MCF 10A (cell line): ENCODE results near the gene MBTPS2. TPM values are rescaled to one million over a fixed set of nuclear protein-coding genes. Genes with fewer than 3 reads are reported as not detected.

ENCODE experiments used
- BruUV-seq: library from RNA; stranded (reverse); fragments of 400-500 nt; replicated peaks from 2 replicates; lab custom pipeline; 2021; lab: Mats Ljungman, UMichigan
- CTCF ChIA-PET: fragments of 300-600 bp; sonication (Branson Sonifier 250); formaldehyde crosslinking; extraction: SDS; loops from one replicate; lab custom pipeline; 2021; ENCODE audit warnings: antibody characterized with exemption, inconsistent platforms; lab: Yijun Ruan, JAX
- POLR2A ChIA-PET: fragments of 300-600, 350-650 bp; sonication (Branson Sonifier 250); formaldehyde crosslinking; extraction: SDS; loops from one replicate; lab custom pipeline; 2020; ENCODE audit warnings: antibody characterized with exemption, inconsistent platforms; lab: Yijun Ruan, JAX
- DNase-seq: peaks from one replicate; pipeline ENCODE4 v3.0.0-alpha.2; 2018; ENCODE audit not compliant: unreplicated experiment
- H3K27ac Mint-ChIP-seq: one replicate; pipeline ENCODE4 v1.8.0; 2022; ENCODE audit warnings: mild to moderate bottlenecking, low read depth, mixed read lengths; ENCODE audit not compliant: unreplicated experiment
- H3K27me3 Mint-ChIP-seq: one replicate; pipeline ENCODE4 v1.8.0; 2022; ENCODE audit warnings: mixed read lengths; ENCODE audit not compliant: insufficient read depth, unreplicated experiment
- H3K36me3 Mint-ChIP-seq: one replicate; pipeline ENCODE4 v1.8.0; 2022; ENCODE audit warnings: mild to moderate bottlenecking, moderate library complexity, mixed read lengths; ENCODE audit not compliant: insufficient read depth, unreplicated experiment
- H3K4me1 Mint-ChIP-seq: one replicate; pipeline ENCODE4 v1.8.0; 2022; ENCODE audit warnings: mixed read lengths; ENCODE audit not compliant: insufficient read depth, unreplicated experiment
- H3K4me3 Mint-ChIP-seq: one replicate; pipeline ENCODE4 v1.8.0; 2022; ENCODE audit warnings: mild to moderate bottlenecking, moderate library complexity, mixed read lengths; ENCODE audit not compliant: unreplicated experiment
- H3K9me3 Mint-ChIP-seq: one replicate; pipeline ENCODE4 v1.8.0; 2022; ENCODE audit warnings: mixed read lengths; ENCODE audit not compliant: unreplicated experiment
- CTCF ChIP-seq: fragments of 200-600 bp; IDR thresholded peaks from one replicate; pipeline ENCODE4 v1.8.0; 2022; ENCODE audit warnings: antibody characterized with exemption, mild to moderate bottlenecking; ENCODE audit not compliant: unreplicated experiment
- intact Hi-C: fragments of 100-400 bp; cut with micrococcal nuclease; formaldehyde crosslinking; loops from 2 replicates; pipeline ENCODE4 v1.14.1; 2022
- total RNA-seq: library from RNA; stranded (reverse); gene quantifications from 2 replicates; pipeline ENCODE4 v1.2.3, GENCODE V29; 2022

Gene MBTPS2
- total RNA-seq, 1 experiment from 2014 or later: 21.1 TPM

GRCh38 chrX:21840193-21840545, 752 bp downstream of the MBTPS2 start:
- CTCF ChIA-PET: no interaction called here
- intact Hi-C loops: loop anchor here (5.0 kb wide), 1 partner anchor 102 kb away; the partner anchor contains the start of gene SMS
- no peak for TF ChIP-seq CTCF
- Mint-ChIP-seq H3K4me1 (no peaks in the 10 kb centered on the region), H3K27ac (peak overlapping the region; percentile 93), H3K36me3 (peaks cover 3% of the 10 kb centered on the region), H3K9me3 (no peaks in the 10 kb centered on the region), H3K4me3 (peak overlapping the region; percentile 85), H3K27me3 (peaks cover 48% of the 10 kb centered on the region)
- BruUV-seq: no TSS peak
- no peak for DNase-seq
- POLR2A ChIA-PET: interaction anchor here (1.0 to 2.7 kb wide), 3 partner anchors 7 to 1309 kb away, joined by 3 to 6 read pairs (median 4); no protein-coding TSS in a partner anchor

GRCh38 chrX:21843179-21843578, 3.8 kb downstream of the MBTPS2 start:
- no peak overlapping the region for H3K4me3 Mint-ChIP-seq
- BruUV-seq: no TSS peak

GRCh38 chrX:21845096-21845495, 5.7 kb downstream of the MBTPS2 start:
- H3K4me1 Mint-ChIP-seq: no peaks in the 10 kb centered on the region
- H3K27ac Mint-ChIP-seq: no peak overlapping the region
- peaks cover 27% of the 10 kb centered on the region for H3K36me3 Mint-ChIP-seq
- CTCF ChIA-PET: no interaction called here
- intact Hi-C loops: no loop called here
- H3K9me3 Mint-ChIP-seq: no peaks in the 10 kb centered on the region
- DNase-seq: no peak
- H3K27me3 Mint-ChIP-seq: peaks cover 45% of the 10 kb centered on the region
- no TSS peak for BruUV-seq
- H3K4me3 Mint-ChIP-seq: no peak overlapping the region
- POLR2A ChIA-PET: interaction anchor here (0.6 kb wide), 1 partner anchor 72 kb away, joined by 3 read pairs; no protein-coding TSS in a partner anchor
- no peak for TF ChIP-seq CTCF

More at GRCh38 chrX:21843179-21843578, 3.8 kb downstream of the MBTPS2 start:
- DNase-seq: no peak
- Mint-ChIP-seq H3K9me3 (no peaks in the 10 kb centered on the region), H3K27me3 (peaks cover 50% of the 10 kb centered on the region), H3K27ac (no peak overlapping the region), H3K4me1 (no peaks in the 10 kb centered on the region), H3K36me3 (peaks cover 27% of the 10 kb centered on the region)
- TF ChIP-seq CTCF: no peak
- POLR2A ChIA-PET: no interaction called here
- intact Hi-C loops: loop anchor here (5.0 kb wide), 1 partner anchor 99 kb away; the partner anchor contains the start of gene SMS
- CTCF ChIA-PET: interaction anchor here (0.7 kb wide), 1 partner anchor 1769 kb away, joined by 3 read pairs; no protein-coding TSS in a partner anchor

GRCh38 chrX:21847342-21847741, 7.9 kb downstream of the MBTPS2 start:
- H3K27me3 Mint-ChIP-seq: peaks cover 61% of the 10 kb centered on the region
- intact Hi-C loops: no loop called here
- CTCF ChIA-PET: interaction anchor here (0.6 to 1.1 kb wide), 4 partner anchors 11 to 1317 kb away, joined by 3 read pairs; no protein-coding TSS in a partner anchor
- no TSS peak for BruUV-seq
- peaks cover 41% of the 10 kb centered on the region for H3K36me3 Mint-ChIP-seq
- POLR2A ChIA-PET: interaction anchor here (1.2 kb wide), 2 partner anchors 8 to 34 kb away, joined by 4 to 6 read pairs; partner anchors contain the start of gene MBTPS2
- H3K4me1 Mint-ChIP-seq: no peaks in the 10 kb centered on the region
- H3K27ac Mint-ChIP-seq: no peak overlapping the region
- TF ChIP-seq CTCF: no peak
- DNase-seq: no peak
- H3K9me3 Mint-ChIP-seq: no peaks in the 10 kb centered on the region
- no peak overlapping the region for H3K4me3 Mint-ChIP-seq
